Memory B cell (primary cell): ENCODE results near the gene XXYLT1.
"Not testable (repeated sequence)": the region's sequence is repeated elsewhere in the genome, so short reads cannot be mapped to it uniquely, and the experiment has no call there.

ENCODE experiments used
- ATAC-seq: fragments of 150-1000 bp; cut with Tn5 transposase; 2 replicates; pipeline ENCODE4 v1.10.0; 2021; ENCODE audit warnings: low read depth, mild to moderate bottlenecking, moderate library complexity
- DNase-seq, 2 donors: peaks; one replicate each; pipeline ENCODE4 v3.0.0; 2022; ENCODE audit warnings: low spot score in 2 of 2
- H3K27ac Mint-ChIP-seq: one replicate; pipeline ENCODE4 v1.8.0; 2022; ENCODE audit warnings: mild to moderate bottlenecking, moderate library complexity, mixed read lengths
- H3K27me3 Mint-ChIP-seq: one replicate; pipeline ENCODE4 v1.8.0; 2022; ENCODE audit warnings: mixed read lengths
- H3K36me3 Mint-ChIP-seq: one replicate; pipeline ENCODE4 v1.8.0; 2022; ENCODE audit warnings: mild to moderate bottlenecking, mixed read lengths
- H3K4me1 Mint-ChIP-seq: one replicate; pipeline ENCODE4 v1.8.0; 2022; ENCODE audit warnings: mixed read lengths
- H3K4me3 Mint-ChIP-seq: one replicate; pipeline ENCODE4 v1.8.0; 2022; ENCODE audit warnings: mild to moderate bottlenecking, moderate library complexity, mixed read lengths
- H3K9me3 Mint-ChIP-seq: one replicate; pipeline ENCODE4 v1.8.0; 2022; ENCODE audit warnings: mixed read lengths

XXYLT1 gene

GRCh38 chr3:195041871-195042742 is 228.9 kb downstream of the XXYLT1 start:
- H3K36me3 Mint-ChIP-seq, result no peaks in the 10 kb centered on the region
- H3K4me3 Mint-ChIP-seq, result no peak overlapping the region

GRCh38 chr3:195040773-195041520 is 230.0 kb downstream of the XXYLT1 start:
- Mint-ChIP-seq H3K27ac (no peak overlapping the region), H3K4me3 (no peak overlapping the region), H3K36me3 (no peaks in the 10 kb centered on the region), H3K4me1 (peaks cover 14% of the 10 kb centered on the region), H3K9me3 (no peaks in the 10 kb centered on the region), H3K27me3 (peaks cover 3% of the 10 kb centered on the region)
- no peak for ATAC-seq
- no peak for DNase-seq

More at GRCh38 chr3:195041871-195042742, 228.9 kb downstream of the XXYLT1 start:
- Mint-ChIP-seq H3K4me1 (peaks cover 14% of the 10 kb centered on the region), H3K9me3 (no peaks in the 10 kb centered on the region), H3K27me3 (peaks cover 3% of the 10 kb centered on the region), H3K27ac (no peak overlapping the region)
- no peak for DNase-seq
- ATAC-seq, result no peak

GRCh38 chr3:195040094-195040493 is 230.9 kb downstream of the XXYLT1 start:
- no peaks in the 10 kb centered on the region for H3K36me3 Mint-ChIP-seq
- H3K4me1 Mint-ChIP-seq, result peaks cover 14% of the 10 kb centered on the region
- ATAC-seq, result peak; percentile 87
- H3K27me3 Mint-ChIP-seq, result peaks cover 1% of the 10 kb centered on the region
- DNase-seq, result peak in 1 of 2 donors; percentile 24
- H3K9me3 Mint-ChIP-seq, result no peaks in the 10 kb centered on the region
- no peak overlapping the region for H3K27ac Mint-ChIP-seq
- H3K4me3 Mint-ChIP-seq, result peak overlapping the region; percentile 25

- DNase-seq (no peak), ATAC-seq (no peak)
- peaks cover 16% of the 10 kb centered on the region for H3K4me1 Mint-ChIP-seq
- peaks cover 1% of the 10 kb centered on the region for H3K27me3 Mint-ChIP-seq
- no peak overlapping the region for H3K27ac Mint-ChIP-seq
- H3K36me3 Mint-ChIP-seq, result no peaks in the 10 kb centered on the region
- H3K4me3 Mint-ChIP-seq, result peak overlapping the region; percentile 30
- no peaks in the 10 kb centered on the region for H3K9me3 Mint-ChIP-seq
Observed at GRCh38 chr3:195039180-195039843, 231.6 kb downstream of the XXYLT1 start.

- Mint-ChIP-seq H3K27me3 (peaks cover 1% of the 10 kb centered on the region), H3K4me3 (no peak overlapping the region), H3K36me3 (no peaks in the 10 kb centered on the region), H3K4me1 (peaks cover 21% of the 10 kb centered on the region), H3K9me3 (no peaks in the 10 kb centered on the region), H3K27ac (no peak overlapping the region)
- DNase-seq, result no peak
- ATAC-seq, result no peak
Observed at GRCh38 chr3:195038161-195038560, 232.8 kb downstream of the XXYLT1 start.

- ATAC-seq, H3K27ac Mint-ChIP-seq, H3K36me3 Mint-ChIP-seq: not testable (repeated sequence)
Observed at GRCh38 chr3:195037586-195037985, 233.4 kb downstream of the XXYLT1 start.

GRCh38 chr3:195036974-195037373 is 234.0 kb downstream of the XXYLT1 start:
- no peak for ATAC-seq

More at GRCh38 chr3:195037586-195037985, 233.4 kb downstream of the XXYLT1 start:
- peaks cover 21% of the 10 kb centered on the region for H3K4me1 Mint-ChIP-seq
- DNase-seq, H3K27me3 Mint-ChIP-seq, H3K9me3 Mint-ChIP-seq, H3K4me3 Mint-ChIP-seq: not testable (repeated sequence)

GRCh38 chr3:195036574-195036973 is 234.4 kb downstream of the XXYLT1 start:
- DNase-seq (no peak), ATAC-seq (no peak)
- no peaks in the 10 kb centered on the region for H3K27me3 Mint-ChIP-seq
- no peaks in the 10 kb centered on the region for H3K36me3 Mint-ChIP-seq
- peaks cover 22% of the 10 kb centered on the region for H3K4me1 Mint-ChIP-seq
- no peak overlapping the region for H3K4me3 Mint-ChIP-seq
- H3K27ac Mint-ChIP-seq, result no peak overlapping the region
- H3K9me3 Mint-ChIP-seq, result no peaks in the 10 kb centered on the region

More at GRCh38 chr3:195036974-195037373, 234.0 kb downstream of the XXYLT1 start:
- Mint-ChIP-seq H3K4me3 (no peak overlapping the region), H3K4me1 (peaks cover 22% of the 10 kb centered on the region), H3K27me3 (peaks cover 1% of the 10 kb centered on the region), H3K36me3 (no peaks in the 10 kb centered on the region), H3K27ac (no peak overlapping the region), H3K9me3 (no peaks in the 10 kb centered on the region)
- DNase-seq, result no peak

GRCh38 chr3:195036203-195036505 is 234.8 kb downstream of the XXYLT1 start:
- H3K36me3 Mint-ChIP-seq, result no peaks in the 10 kb centered on the region
- H3K4me1 Mint-ChIP-seq, result peaks cover 22% of the 10 kb centered on the region
- no peaks in the 10 kb centered on the region for H3K9me3 Mint-ChIP-seq
- no peak overlapping the region for H3K27ac Mint-ChIP-seq
- DNase-seq, result no peak
- no peak for ATAC-seq
- no peaks in the 10 kb centered on the region for H3K27me3 Mint-ChIP-seq
- no peak overlapping the region for H3K4me3 Mint-ChIP-seq

GRCh38 chr3:195035345-195036202 is 235.4 kb downstream of the XXYLT1 start:
- ATAC-seq (no peak), DNase-seq (no peak)
- no peak overlapping the region for H3K4me3 Mint-ChIP-seq
- H3K36me3 Mint-ChIP-seq, result no peaks in the 10 kb centered on the region
- H3K9me3 Mint-ChIP-seq, result no peaks in the 10 kb centered on the region
- H3K4me1 Mint-ChIP-seq, result peaks cover 20% of the 10 kb centered on the region
- H3K27ac Mint-ChIP-seq, result no peak overlapping the region
- H3K27me3 Mint-ChIP-seq, result no peaks in the 10 kb centered on the region

- Mint-ChIP-seq H3K9me3 (no peaks in the 10 kb centered on the region), H3K4me1 (peaks cover 16% of the 10 kb centered on the region), H3K4me3 (no peak overlapping the region), H3K27ac (no peak overlapping the region), H3K36me3 (no peaks in the 10 kb centered on the region), H3K27me3 (no peaks in the 10 kb centered on the region)
- ATAC-seq, result no peak
- no peak for DNase-seq
Observed at GRCh38 chr3:195034541-195034940, 236.4 kb downstream of the XXYLT1 start.

- no peak for ATAC-seq
- H3K9me3 Mint-ChIP-seq, result no peaks in the 10 kb centered on the region
Observed at GRCh38 chr3:195034101-195034500, 236.9 kb downstream of the XXYLT1 start.

GRCh38 chr3:195033531-195034091 is 237.3 kb downstream of the XXYLT1 start:
- ATAC-seq (peak; percentile 88), DNase-seq (no peak)
- no peak overlapping the region for H3K4me3 Mint-ChIP-seq
- H3K27ac Mint-ChIP-seq, result no peak overlapping the region
- H3K27me3 Mint-ChIP-seq, result no peaks in the 10 kb centered on the region
- H3K4me1 Mint-ChIP-seq, result peaks cover 12% of the 10 kb centered on the region
- H3K36me3 Mint-ChIP-seq, result no peaks in the 10 kb centered on the region
- H3K9me3 Mint-ChIP-seq, result no peaks in the 10 kb centered on the region

More at GRCh38 chr3:195034101-195034500, 236.9 kb downstream of the XXYLT1 start:
- peaks cover 12% of the 10 kb centered on the region for H3K4me1 Mint-ChIP-seq
- H3K27ac Mint-ChIP-seq, result no peak overlapping the region
- H3K27me3 Mint-ChIP-seq, result no peaks in the 10 kb centered on the region
- H3K4me3 Mint-ChIP-seq, result no peak overlapping the region
- no peak for DNase-seq
- H3K36me3 Mint-ChIP-seq, result no peaks in the 10 kb centered on the region
